ENCODE measurements around the gene STAG1. TPM values are rescaled to one million over a fixed set of nuclear protein-coding genes. Genes with fewer than 3 reads are reported as not detected.

The STAG1 gene
- total and polyA plus RNA-seq, 2 of the 13 experiments (the other 11 are each of a cell fraction or from before 2014, with no cell fraction given): 6.2 to 25.9 TPM

- intact Hi-C loops (cut with micrococcal nuclease; ENCODE audit: unreplicated experiment): no loop called here
- Histone ChIP-seq H3K4me2 (ENCODE audit: low read depth, low read length) (no peak overlapping the region), H4K20me1 (ENCODE audit: insufficient read depth, low read length) (no peaks in the 10 kb centered on the region), H3K9ac (ENCODE audit: insufficient read depth, low read depth, low read length) (no peak overlapping the region), H3K4me3 (replicated peaks in 1 of 3; ENCODE audit: insufficient read depth in 1 of 3, low read depth in 2 of 3, low read length in 3 of 3) (no peak overlapping the region), H2AFZ (ENCODE audit: low read length) (no peak overlapping the region), H3K4me1 (ENCODE audit: insufficient read depth, low read length) (no peaks in the 10 kb centered on the region), H3K27ac (ENCODE audit: extremely low read length, insufficient read depth, low read length) (no peak overlapping the region), H3K79me2 (ENCODE audit: insufficient read depth, low read length) (no peaks in the 10 kb centered on the region), H3K36me3 (replicated peaks in 1 of 2; ENCODE audit: control insufficient read depth in 1 of 2, insufficient read depth in 2 of 2, low read length in 2 of 2) (peaks cover 0 to 5% of the 10 kb centered on the region in 2 experiments; a peak in 2 of 5 replicates), H3K9me3 (ENCODE audit: low read length) (no peaks in the 10 kb centered on the region), H3K27me3 (ENCODE audit: control insufficient read depth in 1 of 2, insufficient read depth in 2 of 2, low read length in 2 of 2) (no peaks in the 10 kb centered on the region)
- POLR2A ChIA-PET: no interaction called here
- FAIRE-seq (no peak), DNase-seq (ENCODE audit: low spot score) (no peak), ATAC-seq (no peak)
- CTCF ChIA-PET (ENCODE audit: low intra/inter-chr PET ratio, low total read pairs): no interaction called here
- no peak for TF ChIP-seq ZNF562 (CRISPR knock-in tag; IDR thresholded peaks at IDR 0.05; ENCODE audit: borderline replicate concordance)
- TF ChIP-seq ZNF263 (CRISPR knock-in tag; IDR thresholded peaks at IDR 0.05): no peak
- TF ChIP-seq MIER3 (CRISPR knock-in tag; IDR thresholded peaks at IDR 0.05; ENCODE audit: borderline replicate concordance): no peak
- no peak for TF ChIP-seq ZNF296 (CRISPR knock-in tag; conservative IDR thresholded peaks at IDR 0.05)
- no TSS peak for BruUV-seq (replicated peaks)
- in situ Hi-C loops (cut with HindIII; ENCODE audit: extremely low pct_ligation_motif_present, low pct_unique_long_range_greater_than_20kb): no loop called here
Measured at GRCh38 chr3:136414476-136414875, 337.7 kb downstream of the STAG1 start.

DNA sequence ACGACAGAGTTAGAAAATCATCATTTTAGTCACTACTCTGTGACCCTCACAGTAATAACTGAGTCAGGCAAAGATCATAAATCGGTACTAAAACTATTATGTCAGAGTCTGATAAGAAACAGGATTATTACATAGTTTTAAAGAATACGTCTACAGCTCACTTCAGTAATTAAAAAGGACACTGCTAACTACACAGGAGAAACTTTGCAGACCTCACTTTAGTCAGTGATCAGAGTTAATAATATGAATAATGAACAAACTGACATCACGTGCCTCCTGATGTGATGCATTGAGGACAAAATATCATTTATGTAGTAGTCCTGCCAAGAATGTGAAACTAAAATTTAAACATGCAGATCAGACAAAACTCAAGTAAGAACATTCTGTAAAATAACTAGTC, 339.9 kb downstream of the STAG1 start:
- ChIA-PET POLR2A (no interaction called here), CTCF (ENCODE audit: low intra/inter-chr PET ratio, low total read pairs) (no interaction called here)
- no peaks in the 10 kb centered on the region; a peak in 2 of 5 replicates for H3K36me3 ChIP-seq (replicated peaks in 1 of 2; ENCODE audit: control insufficient read depth in 1 of 2, insufficient read depth in 2 of 2, low read length in 2 of 2)
- in situ Hi-C loops (cut with HindIII; ENCODE audit: extremely low pct_ligation_motif_present, low pct_unique_long_range_greater_than_20kb): no loop called here
- no peaks in the 10 kb centered on the region for H3K27me3 ChIP-seq (ENCODE audit: control insufficient read depth in 1 of 2, insufficient read depth in 2 of 2, low read length in 2 of 2)
- no peak for DNase-seq (ENCODE audit: low spot score)
- no peak for ATAC-seq
- H4K20me1 ChIP-seq (ENCODE audit: insufficient read depth, low read length): no peaks in the 10 kb centered on the region
- H3K79me2 ChIP-seq (ENCODE audit: insufficient read depth, low read length): no peaks in the 10 kb centered on the region
- no peak overlapping the region for H3K4me3 ChIP-seq (replicated peaks in 1 of 3; ENCODE audit: insufficient read depth in 1 of 3, low read depth in 2 of 3, low read length in 3 of 3)
- 97% methylated on average over 4 of the region's 4 CpGs for WGBS (ENCODE audit: low lambda C conversion rate)
- H3K4me2 ChIP-seq (ENCODE audit: low read depth, low read length): no peak overlapping the region
- TF ChIP-seq HDAC2 (CRISPR knock-in tag; IDR thresholded peaks at IDR 0.05): no peak
- TF ChIP-seq ZNF431 (CRISPR knock-in tag; IDR thresholded peaks at IDR 0.05; ENCODE audit: borderline replicate concordance, low read depth): no peak
- TF ChIP-seq, protein P1, sequence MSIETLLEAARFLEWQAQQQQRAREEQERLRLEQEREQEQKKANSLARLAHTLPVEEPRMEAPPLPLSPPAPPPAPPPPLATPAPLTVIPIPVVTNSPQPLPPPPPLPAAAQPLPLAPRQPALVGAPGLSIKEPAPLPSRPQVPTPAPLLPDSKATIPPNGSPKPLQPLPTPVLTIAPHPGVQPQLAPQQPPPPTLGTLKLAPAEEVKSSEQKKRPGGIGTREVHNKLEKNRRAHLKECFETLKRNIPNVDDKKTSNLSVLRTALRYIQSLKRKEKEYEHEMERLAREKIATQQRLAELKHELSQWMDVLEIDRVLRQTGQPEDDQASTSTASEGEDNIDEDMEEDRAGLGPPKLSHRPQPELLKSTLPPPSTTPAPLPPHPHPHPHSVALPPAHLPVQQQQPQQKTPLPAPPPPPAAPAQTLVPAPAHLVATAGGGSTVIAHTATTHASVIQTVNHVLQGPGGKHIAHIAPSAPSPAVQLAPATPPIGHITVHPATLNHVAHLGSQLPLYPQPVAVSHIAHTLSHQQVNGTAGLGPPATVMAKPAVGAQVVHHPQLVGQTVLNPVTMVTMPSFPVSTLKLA (IDR thresholded peaks at IDR 0.05): no peak
- TF ChIP-seq, protein P2, sequence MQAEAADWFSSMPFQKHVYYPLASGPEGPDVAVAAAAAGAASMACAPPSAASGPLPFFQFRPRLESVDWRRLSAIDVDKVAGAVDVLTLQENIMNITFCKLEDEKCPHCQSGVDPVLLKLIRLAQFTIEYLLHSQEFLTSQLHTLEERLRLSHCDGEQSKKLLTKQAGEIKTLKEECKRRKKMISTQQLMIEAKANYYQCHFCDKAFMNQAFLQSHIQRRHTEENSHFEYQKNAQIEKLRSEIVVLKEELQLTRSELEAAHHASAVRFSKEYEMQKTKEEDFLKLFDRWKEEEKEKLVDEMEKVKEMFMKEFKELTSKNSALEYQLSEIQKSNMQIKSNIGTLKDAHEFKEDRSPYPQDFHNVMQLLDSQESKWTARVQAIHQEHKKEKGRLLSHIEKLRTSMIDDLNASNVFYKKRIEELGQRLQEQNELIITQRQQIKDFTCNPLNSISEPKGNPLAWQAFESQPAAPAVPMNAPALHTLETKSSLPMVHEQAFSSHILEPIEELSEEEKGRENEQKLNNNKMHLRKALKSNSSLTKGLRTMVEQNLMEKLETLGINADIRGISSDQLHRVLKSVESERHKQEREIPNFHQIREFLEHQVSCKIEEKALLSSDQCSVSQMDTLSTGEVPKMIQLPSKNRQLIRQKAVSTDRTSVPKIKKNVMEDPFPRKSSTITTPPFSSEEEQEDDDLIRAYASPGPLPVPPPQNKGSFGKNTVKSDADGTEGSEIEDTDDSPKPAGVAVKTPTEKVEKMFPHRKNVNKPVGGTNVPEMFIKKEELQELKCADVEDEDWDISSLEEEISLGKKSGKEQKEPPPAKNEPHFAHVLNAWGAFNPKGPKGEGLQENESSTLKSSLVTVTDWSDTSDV (CRISPR knock-in tag; IDR thresholded peaks at IDR 0.05): no peak
- no peak for TF ChIP-seq ARHGAP35 (CRISPR knock-in tag; IDR thresholded peaks at IDR 0.05; ENCODE audit: borderline replicate concordance)
- no peak for TF ChIP-seq ZSCAN20 (CRISPR knock-in tag; IDR thresholded peaks at IDR 0.05; ENCODE audit: borderline replicate concordance)
- BruUV-seq (replicated peaks): no TSS peak
- intact Hi-C loops (cut with micrococcal nuclease; ENCODE audit: unreplicated experiment): no loop called here
- no peak for FAIRE-seq
- no peak overlapping the region for H3K27ac ChIP-seq (ENCODE audit: extremely low read length, insufficient read depth, low read length)
- H2AFZ ChIP-seq (ENCODE audit: low read length): no peak overlapping the region
- no peak overlapping the region for H3K9ac ChIP-seq (ENCODE audit: insufficient read depth, low read depth, low read length)
- H3K4me1 ChIP-seq (ENCODE audit: insufficient read depth, low read length): no peaks in the 10 kb centered on the region
- no peaks in the 10 kb centered on the region for H3K9me3 ChIP-seq (ENCODE audit: low read length)

All from HepG2 (cell line).